Measurements from ENCODE around the gene MTUS2. TPM values are rescaled to one million over a fixed set of nuclear protein-coding genes. Genes with fewer than 3 reads are reported as not detected.

Gene MTUS2
- total RNA-seq, 1 donor from 2014 or later = 0.67 TPM

GRCh38 chr13:28826368-28826767 lies 6.2 kb downstream of the MTUS2 start:
- peaks cover 9% of the 10 kb centered on the region for H3K9me3 ChIP-seq (ENCODE audit: low read depth)
- H3K79me2 ChIP-seq (ENCODE audit: low read depth) = no peaks in the 10 kb centered on the region
- no peaks in the 10 kb centered on the region for H3K4me1 ChIP-seq
- no peak for DNase-seq (ENCODE audit: low spot score)
- TF ChIP-seq EZH2phosphoT487 (IDR thresholded peaks at IDR 0.05) (no peak), EZH2 (IDR thresholded peaks at IDR 0.05) (no peak), CTCF (IDR thresholded peaks at IDR 0.05) (no peak)
- peaks cover 20% of the 10 kb centered on the region for H3K9me3 Mint-ChIP-seq
- H3F3A ChIP-seq (ENCODE audit: low read depth) = no peaks in the 10 kb centered on the region
- no peak overlapping the region for H2AFZ ChIP-seq (replicated peaks)
- no peaks in the 10 kb centered on the region for H4K20me1 ChIP-seq (ENCODE audit: low read depth)
- H3K27me3 ChIP-seq = peaks cover 29% of the 10 kb centered on the region
- H3K27ac ChIP-seq = no peak overlapping the region
- no peak overlapping the region for H3K9ac ChIP-seq
- H3K4me2 ChIP-seq = no peak overlapping the region
- no peak overlapping the region for H3K4me3 Mint-ChIP-seq
- peaks cover 23% of the 10 kb centered on the region for H3K27me3 Mint-ChIP-seq (ENCODE audit: insufficient read depth, low read depth)
- no peak overlapping the region for H3K4me3 ChIP-seq
- no peaks in the 10 kb centered on the region for H3K36me3 Mint-ChIP-seq
- no peaks in the 10 kb centered on the region for H3K36me3 ChIP-seq
- no peak overlapping the region for H3K27ac Mint-ChIP-seq
- H3K4me1 Mint-ChIP-seq = no peaks in the 10 kb centered on the region

- no peaks in the 10 kb centered on the region for H3K36me3 Mint-ChIP-seq
- peaks cover 3% of the 10 kb centered on the region for H3K27me3 Mint-ChIP-seq (ENCODE audit: insufficient read depth, low read depth)
- Histone ChIP-seq H3F3A (ENCODE audit: low read depth) (no peaks in the 10 kb centered on the region), H3K27ac (no peak overlapping the region), H3K27me3 (no peaks in the 10 kb centered on the region), H2AFZ (replicated peaks) (no peak overlapping the region), H3K79me2 (ENCODE audit: low read depth) (no peaks in the 10 kb centered on the region), H3K9ac (no peak overlapping the region), H3K4me3 (no peak overlapping the region), H3K4me2 (no peak overlapping the region), H3K4me1 (no peaks in the 10 kb centered on the region), H4K20me1 (ENCODE audit: low read depth) (no peaks in the 10 kb centered on the region), H3K36me3 (no peaks in the 10 kb centered on the region), H3K9me3 (ENCODE audit: low read depth) (peaks cover 12% of the 10 kb centered on the region)
- H3K4me3 Mint-ChIP-seq = no peak overlapping the region
- no peak overlapping the region for H3K27ac Mint-ChIP-seq
- no peak for DNase-seq (ENCODE audit: low spot score)
- no peak for TF ChIP-seq CTCF (IDR thresholded peaks at IDR 0.05)
- TF ChIP-seq EZH2 (IDR thresholded peaks at IDR 0.05) = no peak
- TF ChIP-seq EZH2phosphoT487 (IDR thresholded peaks at IDR 0.05) = no peak
- H3K9me3 Mint-ChIP-seq = peaks cover 21% of the 10 kb centered on the region
- no peaks in the 10 kb centered on the region for H3K4me1 Mint-ChIP-seq
Measured at GRCh38 chr13:28830580-28830979, 10.4 kb downstream of the MTUS2 start.

- Histone ChIP-seq H3K4me2 (no peak overlapping the region), H3K9me3 (ENCODE audit: low read depth) (peaks cover 12% of the 10 kb centered on the region), H3F3A (ENCODE audit: low read depth) (no peaks in the 10 kb centered on the region), H3K36me3 (no peaks in the 10 kb centered on the region), H3K4me1 (no peaks in the 10 kb centered on the region), H2AFZ (replicated peaks) (no peak overlapping the region), H3K27me3 (no peaks in the 10 kb centered on the region), H3K4me3 (no peak overlapping the region), H3K79me2 (ENCODE audit: low read depth) (no peaks in the 10 kb centered on the region), H3K27ac (no peak overlapping the region), H4K20me1 (ENCODE audit: low read depth) (no peaks in the 10 kb centered on the region), H3K9ac (no peak overlapping the region)
- peaks cover 3% of the 10 kb centered on the region for H3K27me3 Mint-ChIP-seq (ENCODE audit: insufficient read depth, low read depth)
- TF ChIP-seq EZH2phosphoT487 (IDR thresholded peaks at IDR 0.05) (no peak), EZH2 (IDR thresholded peaks at IDR 0.05) (no peak), CTCF (IDR thresholded peaks at IDR 0.05) (no peak)
- no peak overlapping the region for H3K4me3 Mint-ChIP-seq
- DNase-seq (ENCODE audit: low spot score) = no peak
- no peaks in the 10 kb centered on the region for H3K4me1 Mint-ChIP-seq
- no peaks in the 10 kb centered on the region for H3K36me3 Mint-ChIP-seq
- no peak overlapping the region for H3K27ac Mint-ChIP-seq
- H3K9me3 Mint-ChIP-seq = peaks cover 21% of the 10 kb centered on the region
Measured at GRCh38 chr13:28831117-28831516, 11.0 kb downstream of the MTUS2 start.

Data from neural progenitor cell (in vitro differentiated cells).